ENCODE measurements around the gene TMEM41B.
A peak's percentile ranks its signal among the peaks of the same experiment; 100 is the strongest.
"Not testable (repeated sequence)": the region's sequence is repeated elsewhere in the genome, so short reads cannot be mapped to it uniquely, and the experiment has no call there.

TMEM41B gene

DNA sequence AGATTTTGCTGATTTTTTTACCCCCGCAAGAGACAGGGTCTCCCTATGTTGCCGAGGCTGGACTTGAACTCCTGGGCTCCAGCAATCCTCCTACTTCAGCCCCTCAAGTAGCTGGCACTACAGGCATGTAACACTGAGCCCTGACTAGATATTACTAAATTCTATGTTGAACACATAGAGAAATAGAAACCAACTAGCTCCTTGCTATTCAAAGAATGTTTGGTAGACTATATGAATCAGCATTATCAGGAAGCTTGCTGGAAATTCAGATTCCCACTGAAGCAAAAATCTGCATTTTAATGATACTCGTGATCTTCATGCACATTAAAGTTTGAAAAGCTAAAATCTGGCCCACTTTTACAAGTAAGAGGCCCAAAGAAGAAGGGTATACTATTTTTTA is 11.9 kb downstream of the TMEM41B start:
- DNase-seq, result no peak

DNA sequence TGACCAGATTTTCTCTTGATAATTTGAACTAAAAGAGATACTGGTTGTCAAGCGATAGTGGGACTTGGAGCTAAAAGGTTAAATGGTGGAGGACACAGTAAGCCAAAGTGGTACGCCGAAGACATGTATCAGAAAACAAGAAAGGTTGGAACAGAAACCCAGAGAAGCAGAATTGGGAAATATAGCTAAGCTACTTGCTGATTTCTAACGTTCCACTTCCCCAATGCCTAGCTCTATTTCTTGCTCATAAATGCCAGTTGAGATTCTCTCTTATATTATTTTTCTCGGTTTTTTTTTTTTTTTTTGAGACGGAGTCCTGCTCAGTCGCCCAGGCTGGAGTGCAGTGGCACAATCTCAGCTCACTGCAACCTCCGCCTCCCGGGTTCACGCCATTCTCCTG is 12.7 kb downstream of the TMEM41B start:
- DNase-seq, result no peak

DNA sequence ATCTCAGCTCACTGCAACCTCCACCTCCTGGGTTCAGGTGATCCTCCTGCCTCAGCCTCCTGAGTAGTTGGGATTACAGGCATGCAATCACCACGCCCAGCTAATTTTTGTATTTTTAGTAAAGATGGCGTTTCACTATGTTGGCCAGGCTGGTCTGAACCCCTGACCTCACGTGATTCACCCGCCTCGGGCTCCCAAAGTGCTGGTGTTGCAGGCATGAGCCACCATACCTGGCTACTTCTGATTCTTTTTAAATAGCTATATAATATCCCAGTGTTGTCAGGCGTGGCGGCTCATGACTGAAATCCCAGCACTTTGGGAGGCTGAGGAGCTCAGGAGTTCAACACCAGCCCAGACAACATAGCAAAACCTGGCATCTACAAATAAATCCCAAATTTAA is 20.7 kb downstream of the TMEM41B start:
- no peak for DNase-seq

DNA sequence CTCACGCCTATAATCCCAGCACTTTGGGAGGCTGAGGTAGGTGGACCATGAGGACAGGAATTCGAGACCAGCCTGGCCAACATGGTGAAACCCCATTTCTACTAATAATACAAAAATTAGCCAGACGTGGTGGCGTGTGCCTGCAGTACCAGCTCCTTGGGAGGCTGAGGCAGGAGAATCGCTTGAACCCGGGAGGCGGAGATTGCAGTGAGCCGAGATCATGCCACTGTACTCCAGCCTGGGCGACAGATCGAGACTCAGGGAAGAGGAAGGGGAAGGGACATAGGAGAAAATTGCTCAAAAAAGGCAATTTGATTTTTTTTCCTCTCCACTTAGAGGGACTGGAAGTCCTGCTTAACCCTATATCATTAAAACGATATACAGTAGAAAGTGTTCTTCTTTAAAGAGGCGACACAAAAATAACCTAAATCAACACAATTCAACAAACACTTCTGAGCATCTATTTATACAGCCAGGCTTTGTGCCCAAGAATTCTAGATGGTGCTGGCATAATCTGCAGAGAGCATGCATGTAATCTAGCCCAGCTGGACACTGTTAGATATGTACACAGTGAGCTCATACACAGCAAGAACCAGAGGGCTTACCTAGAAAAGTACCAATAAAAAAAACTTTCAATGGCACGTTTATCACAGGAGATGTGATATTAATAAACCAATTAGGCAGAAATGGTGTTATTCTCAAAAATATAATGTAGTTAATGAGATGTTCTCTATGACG is 28.4 kb downstream of the TMEM41B start:
- no peak for DNase-seq

DNA sequence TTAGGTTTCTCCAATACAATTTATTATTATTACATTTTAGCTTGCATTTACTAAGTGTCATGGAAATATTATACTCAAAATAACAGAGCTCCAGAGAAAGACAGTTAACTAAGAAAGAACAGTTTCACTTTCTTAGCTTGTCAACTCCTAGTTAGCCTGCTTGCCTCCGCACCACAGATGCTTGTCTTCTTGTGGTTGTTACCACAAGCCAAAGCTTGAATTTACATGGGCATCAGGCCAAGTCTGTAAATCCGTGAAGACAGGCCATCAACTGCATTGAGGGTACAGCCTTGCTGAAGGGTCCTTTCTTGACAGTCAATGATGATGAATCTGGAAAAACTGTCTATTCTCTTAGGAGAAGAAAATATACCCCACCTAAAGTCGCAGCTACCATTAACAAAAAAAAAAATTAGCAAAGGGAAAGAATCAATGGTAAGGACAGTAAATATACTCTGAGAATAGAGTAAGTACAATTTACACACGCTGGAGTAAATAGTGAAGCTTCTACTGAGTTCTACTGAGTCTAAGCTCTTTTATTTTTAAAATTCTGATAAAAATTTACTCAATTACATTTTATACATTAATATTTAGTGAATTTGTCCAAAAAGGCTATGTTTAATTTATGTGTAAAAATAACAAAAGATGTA is 33.6 kb downstream of the TMEM41B start:
- no peak for DNase-seq

DNA sequence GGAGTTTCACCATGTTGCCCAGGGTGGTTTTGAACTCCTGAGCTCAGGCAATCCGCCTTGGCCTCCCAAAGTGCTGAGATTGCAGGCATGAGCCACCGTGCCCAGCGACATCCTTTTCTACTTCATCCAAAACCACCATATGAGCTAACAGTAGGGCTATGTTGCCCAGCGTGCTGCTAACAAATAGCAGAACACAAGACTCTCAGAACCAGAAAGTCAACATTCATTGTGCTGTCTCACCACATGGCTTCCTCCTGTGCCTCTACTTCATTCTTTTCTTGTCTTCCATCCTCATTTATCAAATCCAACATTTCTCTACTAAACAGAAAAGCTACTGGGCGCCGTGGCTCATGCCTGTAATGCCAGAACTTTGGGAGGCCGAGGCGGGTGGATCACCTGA is 37.2 kb downstream of the TMEM41B start:
- no peak for DNase-seq

DNA sequence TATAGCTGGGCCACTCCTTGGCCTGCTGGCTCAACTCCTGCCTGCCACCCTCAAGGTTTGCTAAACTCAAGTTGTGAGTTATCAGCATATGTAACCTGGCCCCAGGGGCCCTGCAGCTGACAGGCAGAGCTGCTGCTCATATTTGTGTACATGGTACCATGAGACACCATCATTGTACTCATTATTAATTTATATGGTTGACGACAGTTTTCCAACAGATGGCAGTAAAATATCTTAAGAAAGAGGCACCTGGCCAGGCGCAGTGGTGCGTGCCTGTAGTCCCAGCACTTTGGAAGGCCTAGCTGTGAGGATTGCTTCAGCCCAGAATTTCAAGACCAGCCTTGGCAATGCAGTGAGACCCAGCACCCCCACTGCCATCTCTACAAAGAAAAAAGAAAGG is 37.8 kb downstream of the TMEM41B start:
- no peak for DNase-seq

DNA sequence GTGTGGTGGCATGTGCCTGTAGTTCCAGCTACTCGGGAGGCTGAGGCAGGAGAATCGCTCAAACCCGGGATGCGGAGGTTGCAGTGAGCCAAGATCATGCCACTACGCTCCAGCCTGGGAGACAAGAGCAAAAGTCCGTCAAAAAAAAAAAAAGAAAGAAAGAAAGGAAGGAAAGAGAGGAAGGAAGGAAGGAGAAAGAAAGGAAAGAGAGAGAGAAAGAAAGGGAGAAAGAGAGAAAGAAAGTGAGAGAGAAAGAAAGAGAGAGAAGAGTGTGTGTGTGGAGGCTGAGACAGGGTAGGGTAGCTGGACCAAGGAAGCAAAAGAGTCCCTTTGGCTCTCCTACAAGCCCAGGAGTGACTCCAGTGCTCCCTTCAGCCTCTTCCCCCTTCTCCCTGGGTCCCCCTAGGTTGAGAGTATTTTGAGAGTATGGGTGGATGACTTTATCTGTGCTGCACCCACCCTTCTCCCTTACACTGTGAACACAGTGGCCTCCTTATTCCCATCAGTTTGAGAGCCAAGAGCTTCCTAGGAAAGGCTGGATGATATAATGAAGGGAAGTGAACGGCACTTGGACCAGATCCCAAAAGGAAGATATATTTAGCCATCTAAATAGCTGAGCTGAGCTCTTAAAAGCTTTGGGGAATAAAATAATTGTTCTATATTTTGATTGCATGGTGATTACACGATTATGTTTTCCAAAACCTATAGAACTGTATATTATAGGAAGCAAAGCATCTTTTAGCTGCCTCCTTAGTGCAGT is 39.7 kb downstream of the TMEM41B start:
- DNase-seq, result no peak

DNA sequence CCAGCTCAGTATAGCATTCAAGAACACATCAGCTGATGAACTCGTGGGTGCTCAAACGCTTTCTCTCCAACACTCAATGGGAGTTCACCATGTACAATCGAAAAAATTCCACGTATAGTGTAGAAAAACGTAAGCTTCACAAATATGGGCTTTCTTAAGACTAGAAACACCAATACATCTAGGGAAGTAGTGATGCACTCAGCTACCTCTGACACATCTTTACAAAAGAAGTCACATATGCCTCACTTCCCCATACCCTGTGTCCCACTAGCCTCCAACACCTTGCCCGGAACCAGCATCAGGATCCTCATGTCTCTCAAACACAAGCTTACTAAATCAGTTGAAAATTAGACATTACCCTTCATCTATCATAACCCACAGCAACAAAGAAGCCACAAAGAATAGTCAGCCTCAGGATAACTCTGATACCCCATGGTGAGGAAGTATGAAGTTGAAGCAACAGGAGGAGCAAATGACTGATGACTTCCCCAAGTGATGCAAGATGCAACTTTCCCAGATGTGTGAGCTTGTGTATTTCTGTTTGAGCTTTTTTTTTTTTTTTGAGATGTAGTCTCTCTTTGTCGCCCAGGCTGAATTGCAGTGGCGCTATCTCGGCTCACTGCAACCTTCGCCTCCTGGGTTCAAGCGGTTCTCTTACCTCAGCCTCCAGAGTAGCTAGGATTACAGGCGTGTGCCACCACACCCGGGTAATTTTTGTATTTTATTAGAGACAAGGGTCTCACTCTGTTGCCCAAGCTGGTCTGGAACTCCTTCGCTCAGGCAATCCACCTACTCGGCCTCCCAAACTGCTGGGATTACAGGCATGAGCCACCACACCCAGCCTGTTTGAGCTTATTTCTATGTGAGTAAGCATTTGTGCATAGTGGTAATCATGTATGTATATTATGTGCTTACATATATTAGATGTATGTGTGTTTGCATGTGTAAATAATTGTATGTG is 40.7 kb downstream of the TMEM41B start:
- DNase-seq, result no peak

DNA sequence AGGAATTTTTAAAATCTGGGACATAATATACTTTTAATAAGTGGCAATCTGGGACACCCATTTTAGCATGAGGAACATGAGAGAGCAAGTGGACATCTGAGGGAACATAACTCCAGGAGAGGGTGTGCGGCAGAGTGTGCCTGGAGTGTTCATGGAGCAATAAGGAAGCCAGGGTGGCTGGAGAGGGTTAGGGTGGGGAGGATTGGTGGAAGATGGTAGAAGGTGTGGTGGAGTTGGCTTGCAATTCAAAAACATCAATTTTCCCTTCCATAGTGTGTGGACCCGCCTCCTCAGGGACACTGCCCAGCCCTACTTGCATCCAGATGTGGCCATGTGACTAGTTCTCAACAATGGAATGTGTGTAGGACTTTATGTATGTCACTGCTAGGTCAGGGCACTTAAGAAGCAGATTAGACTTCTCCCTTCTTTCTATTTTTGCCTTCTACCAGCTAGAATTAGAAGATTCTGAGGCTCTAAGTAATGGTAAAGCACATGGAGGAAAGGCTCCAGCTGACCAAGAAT is 44.8 kb downstream of the TMEM41B start:
- DNase-seq, result no peak

DNA sequence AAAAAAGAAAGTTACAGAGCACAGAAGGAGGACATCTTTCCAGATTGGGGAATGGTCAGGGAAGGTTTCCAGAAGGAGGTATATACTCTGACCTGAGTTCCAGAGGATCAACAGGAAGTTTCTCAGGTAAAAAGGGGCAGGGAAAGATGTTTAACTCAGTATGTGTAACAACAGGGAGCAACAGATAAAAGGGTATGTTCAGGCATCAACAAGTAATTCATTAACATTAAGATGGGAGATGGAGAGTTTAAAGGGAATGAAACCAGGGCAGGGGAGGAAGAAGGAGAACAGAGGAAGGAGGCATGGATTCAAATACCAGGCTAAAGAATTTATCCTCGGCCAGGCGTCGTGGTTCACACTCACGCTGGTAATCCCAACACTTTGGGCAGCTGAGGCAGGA is 46.7 kb downstream of the TMEM41B start:
- DNase-seq, result no peak

DNA sequence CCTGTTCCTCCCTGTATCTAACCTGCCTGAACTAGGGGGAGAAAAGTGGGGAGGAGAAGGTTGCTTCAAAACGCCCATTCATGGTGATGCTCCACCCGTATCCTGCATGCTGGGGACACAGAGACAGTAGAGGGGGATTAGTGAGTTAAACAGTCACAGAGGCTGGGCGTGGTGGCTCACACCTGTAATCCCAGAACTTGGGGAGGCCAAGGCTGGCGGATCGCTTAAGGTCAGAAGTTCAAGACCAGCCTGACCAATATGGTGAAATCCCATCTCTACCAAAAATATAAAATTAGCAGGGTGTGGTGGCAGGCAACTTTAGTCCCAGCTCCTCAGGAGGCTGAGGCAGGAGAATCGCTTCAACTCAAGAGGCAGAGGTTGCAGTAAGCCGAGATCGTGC is 47.5 kb downstream of the TMEM41B start:
- DNase-seq, result no peak

DNA sequence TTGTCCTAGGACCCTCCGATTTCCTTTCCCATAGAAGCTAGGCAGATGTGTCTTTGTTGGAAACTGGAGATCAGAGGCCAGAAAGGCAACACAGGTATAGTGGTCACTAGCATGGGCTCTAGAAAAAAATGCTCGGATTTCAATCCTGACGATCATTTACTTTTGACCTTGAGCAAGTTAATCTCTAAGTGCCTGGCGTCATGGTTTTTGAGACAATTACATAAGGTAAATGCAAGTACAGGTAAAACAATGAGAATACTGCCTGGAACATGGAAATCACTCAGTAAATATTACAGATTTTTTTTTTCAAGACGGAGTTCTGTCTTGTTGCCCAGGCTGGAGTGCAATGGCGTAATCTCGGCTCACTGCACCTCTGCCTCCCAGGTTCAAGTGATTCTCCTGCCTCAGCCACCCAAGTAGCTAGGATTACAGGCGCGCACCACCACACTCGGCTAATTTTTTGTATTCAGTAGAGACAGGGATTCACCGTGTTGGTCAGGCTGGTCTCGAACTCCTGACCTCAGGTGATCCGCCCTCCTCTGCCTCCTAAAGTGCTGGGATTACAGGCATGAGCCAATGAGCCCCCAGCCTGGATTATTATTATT is 48.2 kb downstream of the TMEM41B start:
- no peak for DNase-seq

DNA sequence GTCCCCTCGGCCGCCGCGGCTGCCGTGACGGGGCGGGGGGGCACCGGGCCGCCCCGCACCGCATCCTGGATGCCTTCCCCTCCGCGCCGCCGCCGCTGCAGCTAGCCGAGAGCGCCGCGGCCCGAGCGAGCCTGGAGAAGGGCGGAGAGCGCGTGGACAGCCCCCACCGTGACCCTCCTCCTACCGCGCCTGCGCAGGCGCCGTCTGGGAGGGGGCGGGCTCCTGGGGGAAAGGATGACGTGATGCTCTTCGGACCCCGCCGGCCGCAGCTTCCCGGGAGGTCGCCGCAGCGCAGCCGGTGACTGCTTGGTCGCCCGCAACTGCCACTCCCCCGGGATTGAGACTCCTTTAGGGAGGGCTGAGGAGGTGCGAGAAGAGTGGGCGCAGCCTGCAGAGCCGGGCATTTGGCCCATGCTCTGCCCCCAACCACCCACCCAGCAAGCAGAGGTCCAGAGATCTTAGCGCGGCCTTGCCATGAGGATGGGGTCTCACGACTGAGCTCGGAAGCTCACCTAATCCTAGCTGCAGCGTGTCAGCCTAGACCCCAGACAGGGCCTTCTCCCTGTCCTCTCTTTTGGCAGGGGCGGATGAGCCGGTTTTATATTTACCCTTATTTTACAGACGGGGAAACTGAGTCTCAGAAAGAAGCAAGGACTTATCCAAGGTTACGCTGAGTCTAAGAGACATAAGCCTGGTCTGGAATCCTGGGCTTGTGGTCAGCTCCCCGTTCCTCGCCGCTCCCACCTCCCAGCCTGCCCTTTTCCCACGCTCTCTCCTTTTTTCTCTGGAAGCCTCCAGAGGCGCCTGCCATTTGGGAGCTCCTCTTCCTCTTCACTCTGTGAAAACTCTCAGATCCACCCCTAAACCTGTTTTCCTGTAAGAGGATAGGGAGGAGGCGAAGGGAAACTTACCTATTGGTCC is 48.9 kb downstream of the TMEM41B start, which contains the start of gene DENND5A:
Gene DENND5A, minus strand, starts transcription at position 140 of the 921 bp plus-strand sequence. CDS start 281 bp downstream, outside the sequence.
- DNase-seq, result peak; percentile 16 to 40

DNA sequence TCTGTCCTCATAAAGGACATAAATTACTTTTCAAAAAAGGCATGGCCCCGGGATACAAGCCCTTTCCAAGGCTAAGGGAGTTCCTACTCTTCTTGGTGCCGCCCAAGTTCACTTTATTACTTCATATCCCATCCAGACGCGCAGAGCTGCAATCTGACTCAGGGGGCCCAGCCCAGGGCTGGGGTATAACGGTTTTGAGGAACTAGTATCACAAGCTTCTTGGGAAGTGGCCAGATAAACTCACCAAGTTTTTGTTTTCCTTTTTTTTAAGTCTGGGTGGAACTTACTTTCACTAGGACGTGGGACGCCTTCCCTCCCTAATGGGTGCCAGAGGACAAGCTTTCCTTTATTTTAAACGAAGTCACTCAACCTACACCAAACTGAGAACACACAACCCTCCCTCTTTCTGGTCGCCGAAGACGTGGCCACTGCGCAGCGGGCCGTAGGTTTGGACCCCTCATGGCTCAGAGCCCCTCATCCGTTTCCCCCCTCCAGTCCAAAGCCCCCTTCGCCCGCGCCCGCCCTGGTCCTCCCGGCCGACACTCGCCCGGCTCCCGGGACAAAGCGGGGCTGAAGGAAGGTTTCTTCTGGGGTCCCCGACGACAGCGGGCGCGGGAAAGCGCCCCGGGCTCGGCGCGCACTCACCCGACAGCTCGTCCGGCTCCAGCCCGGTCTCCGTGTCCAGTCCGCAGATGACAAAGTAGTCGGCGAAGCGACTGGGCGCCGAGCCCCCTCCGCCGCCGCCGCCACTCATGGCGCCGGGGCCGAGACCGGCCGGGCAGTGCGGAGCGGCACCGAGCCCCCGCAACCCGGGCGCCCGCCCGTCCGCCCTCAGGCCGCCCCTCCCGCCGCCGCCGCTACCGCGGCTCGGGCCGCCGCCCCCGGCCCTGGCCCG is 49.8 kb downstream of the TMEM41B start:
- no peak for DNase-seq

DNA sequence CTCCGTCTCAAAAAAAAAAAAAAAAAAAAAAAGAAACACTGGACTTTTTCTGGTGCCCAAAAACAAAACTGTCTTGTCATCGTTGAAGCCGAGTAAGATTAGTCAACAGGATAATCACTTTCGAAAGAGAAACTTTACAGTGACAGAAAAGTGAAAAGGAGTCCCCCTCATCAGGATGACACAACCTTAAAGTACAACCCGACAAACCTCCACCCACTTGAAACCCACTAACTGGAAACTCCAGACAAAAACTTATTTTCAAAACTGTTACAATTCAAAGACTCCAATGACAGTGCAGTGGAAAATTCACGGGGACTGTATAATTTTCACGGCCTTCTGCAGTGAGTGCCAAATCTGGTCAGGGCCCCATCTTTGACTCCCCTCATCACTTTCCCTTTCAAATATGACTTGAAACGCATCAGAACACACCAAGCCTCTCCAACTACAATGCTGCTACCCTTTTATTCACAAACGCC is 50.5 kb downstream of the TMEM41B start:
- DNase-seq, result no peak

DNA sequence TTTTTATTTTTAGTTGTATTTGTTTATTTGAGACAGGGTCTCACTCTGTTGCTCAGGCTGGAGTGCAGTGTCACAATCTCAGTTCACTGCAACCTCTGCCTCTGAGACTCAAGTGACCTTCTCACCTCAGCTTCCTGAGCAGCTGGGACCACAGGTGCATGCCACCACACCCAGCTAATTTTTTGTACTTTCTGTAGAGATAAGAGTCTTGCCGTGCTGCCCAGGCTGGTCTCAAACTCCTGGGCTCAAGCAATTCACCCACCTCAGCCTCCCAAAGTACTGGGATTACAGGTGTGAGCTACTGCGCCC is 53.6 kb downstream of the TMEM41B start:
- DNase-seq, result not testable (repeated sequence)

DNA sequence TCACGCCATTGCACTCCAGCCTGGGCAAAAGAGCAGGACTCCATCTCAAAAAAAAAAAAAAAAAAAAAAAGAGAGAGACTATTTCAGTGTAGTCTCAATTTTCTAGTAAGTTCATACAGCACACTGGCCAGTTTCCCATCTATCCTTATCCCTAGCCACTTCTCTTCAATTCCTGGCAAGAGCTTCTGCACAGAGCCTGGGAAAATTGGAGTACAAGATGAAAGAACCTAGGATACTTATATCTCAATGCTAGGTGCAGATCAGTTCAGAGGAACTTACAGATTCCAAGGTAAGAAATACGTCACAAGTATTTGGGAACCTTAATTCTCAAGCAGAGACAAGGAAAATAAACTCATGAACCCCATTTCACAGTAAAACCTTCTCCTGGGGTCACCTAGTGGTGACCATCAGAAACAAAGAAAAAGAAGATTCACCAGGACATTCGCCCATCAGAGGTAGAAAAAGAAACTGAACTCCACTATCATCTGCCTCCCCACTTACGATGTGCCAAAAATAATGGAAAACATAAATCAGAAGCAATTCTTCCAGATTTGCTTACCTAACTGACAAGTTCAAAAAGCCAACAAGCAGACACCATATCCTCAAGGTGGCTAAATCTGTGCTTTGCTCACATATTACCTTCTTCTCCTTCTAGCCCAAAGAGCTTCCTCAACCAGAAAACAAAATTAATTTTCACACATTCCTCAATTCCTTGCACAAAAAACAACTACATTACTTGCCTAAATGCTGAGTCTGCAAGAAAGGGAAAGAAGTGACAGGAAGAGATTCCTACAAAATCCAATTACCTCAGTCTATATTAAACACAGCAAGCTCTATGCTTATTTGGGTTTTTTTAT is 54.2 kb downstream of the TMEM41B start:
- no peak for DNase-seq

DNA sequence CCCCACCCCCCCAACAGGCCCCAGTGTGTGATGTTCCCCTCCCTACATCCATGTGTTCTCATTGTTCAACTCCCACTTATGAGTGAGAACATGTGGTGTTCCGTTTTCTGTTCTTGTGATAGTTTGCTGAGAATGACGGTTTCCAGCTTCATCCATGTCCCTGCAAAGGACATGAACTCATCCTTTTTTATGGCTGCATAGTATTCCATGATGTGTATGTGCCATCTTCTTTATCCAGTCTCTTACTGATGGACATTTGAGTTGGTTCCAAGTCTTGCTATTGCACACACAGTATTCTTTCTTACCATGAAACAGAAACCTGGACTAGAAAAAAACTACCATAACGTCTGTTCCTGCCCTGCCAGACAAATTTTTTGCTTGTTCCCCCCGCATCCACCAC is 56.1 kb downstream of the TMEM41B start:
- not testable (repeated sequence) for DNase-seq

All from SHP77 (cell line).